Occipital lobe (tissue), 2 donors: ENCODE measurements around the gene TNXB. TPM values are rescaled to one million over a fixed set of nuclear protein-coding genes. Genes with fewer than 3 reads are reported as not detected.

Source experiments
- DNase-seq: peaks from one replicate; lab custom pipeline; 2025; lab: John Stamatoyannopoulos, UW
- total RNA-seq: library from RNA; depleted of rRNA; stranded (reverse); fragments of >200 nt; gene quantifications from one replicate; pipeline ENCODE4 v1.2.3, GENCODE V29; 2014

TNXB gene, protein sequence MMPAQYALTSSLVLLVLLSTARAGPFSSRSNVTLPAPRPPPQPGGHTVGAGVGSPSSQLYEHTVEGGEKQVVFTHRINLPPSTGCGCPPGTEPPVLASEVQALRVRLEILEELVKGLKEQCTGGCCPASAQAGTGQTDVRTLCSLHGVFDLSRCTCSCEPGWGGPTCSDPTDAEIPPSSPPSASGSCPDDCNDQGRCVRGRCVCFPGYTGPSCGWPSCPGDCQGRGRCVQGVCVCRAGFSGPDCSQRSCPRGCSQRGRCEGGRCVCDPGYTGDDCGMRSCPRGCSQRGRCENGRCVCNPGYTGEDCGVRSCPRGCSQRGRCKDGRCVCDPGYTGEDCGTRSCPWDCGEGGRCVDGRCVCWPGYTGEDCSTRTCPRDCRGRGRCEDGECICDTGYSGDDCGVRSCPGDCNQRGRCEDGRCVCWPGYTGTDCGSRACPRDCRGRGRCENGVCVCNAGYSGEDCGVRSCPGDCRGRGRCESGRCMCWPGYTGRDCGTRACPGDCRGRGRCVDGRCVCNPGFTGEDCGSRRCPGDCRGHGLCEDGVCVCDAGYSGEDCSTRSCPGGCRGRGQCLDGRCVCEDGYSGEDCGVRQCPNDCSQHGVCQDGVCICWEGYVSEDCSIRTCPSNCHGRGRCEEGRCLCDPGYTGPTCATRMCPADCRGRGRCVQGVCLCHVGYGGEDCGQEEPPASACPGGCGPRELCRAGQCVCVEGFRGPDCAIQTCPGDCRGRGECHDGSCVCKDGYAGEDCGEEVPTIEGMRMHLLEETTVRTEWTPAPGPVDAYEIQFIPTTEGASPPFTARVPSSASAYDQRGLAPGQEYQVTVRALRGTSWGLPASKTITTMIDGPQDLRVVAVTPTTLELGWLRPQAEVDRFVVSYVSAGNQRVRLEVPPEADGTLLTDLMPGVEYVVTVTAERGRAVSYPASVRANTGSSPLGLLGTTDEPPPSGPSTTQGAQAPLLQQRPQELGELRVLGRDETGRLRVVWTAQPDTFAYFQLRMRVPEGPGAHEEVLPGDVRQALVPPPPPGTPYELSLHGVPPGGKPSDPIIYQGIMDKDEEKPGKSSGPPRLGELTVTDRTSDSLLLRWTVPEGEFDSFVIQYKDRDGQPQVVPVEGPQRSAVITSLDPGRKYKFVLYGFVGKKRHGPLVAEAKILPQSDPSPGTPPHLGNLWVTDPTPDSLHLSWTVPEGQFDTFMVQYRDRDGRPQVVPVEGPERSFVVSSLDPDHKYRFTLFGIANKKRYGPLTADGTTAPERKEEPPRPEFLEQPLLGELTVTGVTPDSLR (N-terminal part only)
- 2.5 TPM for total RNA-seq

DNA sequence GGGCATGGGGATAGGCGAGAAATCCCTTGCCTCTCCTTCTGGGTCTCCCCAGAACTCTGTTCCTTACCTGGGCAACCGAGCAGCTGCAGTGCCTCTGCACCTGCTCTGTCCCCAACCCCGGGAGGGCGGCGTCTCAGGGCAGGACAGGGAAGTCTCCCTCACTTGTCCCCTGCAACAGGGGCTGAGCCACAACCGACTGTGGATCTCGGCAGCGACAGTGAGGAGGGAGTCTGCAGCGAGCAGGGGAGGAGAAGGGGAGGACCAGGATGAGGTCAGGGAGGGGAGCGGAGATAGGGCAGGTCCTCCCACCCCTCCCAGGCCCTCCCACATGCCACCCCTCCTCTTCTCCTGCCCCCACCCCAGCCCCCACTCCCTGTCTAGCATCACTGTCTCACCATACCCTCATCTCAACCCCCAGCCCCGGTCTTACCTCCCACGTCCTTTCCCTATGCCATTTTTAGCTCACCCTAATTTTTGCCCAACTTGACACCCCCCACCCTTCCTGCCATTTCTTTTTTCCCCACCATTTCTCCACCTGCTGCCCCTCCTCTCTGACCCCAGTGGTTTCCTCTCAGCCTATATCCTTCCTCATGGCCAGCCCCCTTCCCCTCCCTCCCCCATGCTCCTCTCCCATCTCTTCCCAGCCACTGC, at the start of gene TNXB:
Gene TNXB, minus strand, starts transcription at position 225 of the 651 bp plus-strand sequence. CDS start 11,140 bp downstream, outside the sequence.
- DNase-seq: no peak

DNA sequence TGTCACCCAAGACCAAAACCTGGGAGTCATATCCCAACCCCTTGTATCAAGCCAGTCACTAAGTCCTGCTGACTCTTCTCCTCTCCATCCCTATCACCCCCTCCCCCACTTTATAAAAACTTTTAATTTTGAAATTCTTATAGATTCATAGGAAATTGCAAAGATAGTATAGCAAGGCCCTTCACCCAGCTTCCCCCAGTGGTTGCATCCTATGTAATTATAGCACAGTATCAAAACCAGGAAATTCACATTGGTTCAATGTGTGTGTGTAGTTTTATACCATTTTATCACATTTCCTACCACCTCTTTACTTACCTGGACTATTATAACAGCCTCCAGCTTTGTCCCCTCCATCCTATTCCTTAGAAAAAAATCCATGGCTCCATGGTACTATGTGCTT, 48.9 kb upstream of the TNXB start:
- DNase-seq: no peak

DNA sequence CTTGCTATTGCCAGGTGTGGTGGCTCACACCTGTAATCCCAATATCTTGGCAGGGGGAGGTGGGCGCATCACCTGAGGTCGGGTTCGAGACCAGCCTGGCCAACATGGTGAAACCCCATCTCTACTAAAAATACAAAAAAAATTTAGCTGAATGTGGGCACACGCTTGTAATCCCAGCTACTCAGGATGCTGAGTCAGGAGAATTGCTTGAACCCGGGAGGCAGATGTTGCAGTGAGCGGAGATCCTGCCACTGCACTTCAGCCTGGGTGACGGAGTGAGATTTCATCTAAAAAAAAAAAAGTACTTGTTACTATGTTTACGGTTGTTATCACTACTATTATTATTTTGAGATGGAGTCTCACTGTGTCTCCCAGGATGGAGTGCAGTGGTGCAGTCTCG, 47.8 kb upstream of the TNXB start:
- no peak for DNase-seq

DNA sequence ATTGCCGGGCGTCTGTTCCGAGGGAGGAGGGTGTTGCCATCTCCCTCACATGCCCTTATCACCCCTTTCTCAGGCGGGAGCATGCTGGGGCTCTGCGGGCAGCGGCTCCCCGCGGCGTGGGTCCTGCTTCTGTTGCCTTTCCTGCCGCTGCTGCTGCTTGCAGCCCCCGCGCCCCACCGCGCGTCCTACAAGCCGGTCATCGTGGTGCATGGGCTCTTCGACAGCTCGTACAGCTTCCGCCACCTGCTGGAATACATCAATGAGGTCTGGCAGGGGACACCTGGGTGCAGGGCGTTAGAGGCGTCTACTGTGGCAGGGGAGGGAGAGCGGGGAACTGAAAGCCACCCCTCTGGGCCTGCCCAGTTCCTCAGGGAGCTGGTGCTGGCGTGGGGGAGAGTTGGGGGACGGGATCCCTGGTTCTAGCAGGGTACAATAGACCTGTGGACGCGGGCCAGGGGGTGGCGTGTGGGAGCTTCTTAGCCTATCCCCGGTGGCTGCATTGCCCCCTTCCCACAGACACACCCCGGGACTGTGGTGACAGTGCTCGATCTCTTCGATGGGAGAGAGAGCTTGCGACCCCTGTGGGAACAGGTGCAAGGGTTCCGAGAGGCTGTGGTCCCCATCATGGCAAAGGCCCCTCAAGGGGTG, 45.5 kb upstream of the TNXB start:
- no peak for DNase-seq

DNA sequence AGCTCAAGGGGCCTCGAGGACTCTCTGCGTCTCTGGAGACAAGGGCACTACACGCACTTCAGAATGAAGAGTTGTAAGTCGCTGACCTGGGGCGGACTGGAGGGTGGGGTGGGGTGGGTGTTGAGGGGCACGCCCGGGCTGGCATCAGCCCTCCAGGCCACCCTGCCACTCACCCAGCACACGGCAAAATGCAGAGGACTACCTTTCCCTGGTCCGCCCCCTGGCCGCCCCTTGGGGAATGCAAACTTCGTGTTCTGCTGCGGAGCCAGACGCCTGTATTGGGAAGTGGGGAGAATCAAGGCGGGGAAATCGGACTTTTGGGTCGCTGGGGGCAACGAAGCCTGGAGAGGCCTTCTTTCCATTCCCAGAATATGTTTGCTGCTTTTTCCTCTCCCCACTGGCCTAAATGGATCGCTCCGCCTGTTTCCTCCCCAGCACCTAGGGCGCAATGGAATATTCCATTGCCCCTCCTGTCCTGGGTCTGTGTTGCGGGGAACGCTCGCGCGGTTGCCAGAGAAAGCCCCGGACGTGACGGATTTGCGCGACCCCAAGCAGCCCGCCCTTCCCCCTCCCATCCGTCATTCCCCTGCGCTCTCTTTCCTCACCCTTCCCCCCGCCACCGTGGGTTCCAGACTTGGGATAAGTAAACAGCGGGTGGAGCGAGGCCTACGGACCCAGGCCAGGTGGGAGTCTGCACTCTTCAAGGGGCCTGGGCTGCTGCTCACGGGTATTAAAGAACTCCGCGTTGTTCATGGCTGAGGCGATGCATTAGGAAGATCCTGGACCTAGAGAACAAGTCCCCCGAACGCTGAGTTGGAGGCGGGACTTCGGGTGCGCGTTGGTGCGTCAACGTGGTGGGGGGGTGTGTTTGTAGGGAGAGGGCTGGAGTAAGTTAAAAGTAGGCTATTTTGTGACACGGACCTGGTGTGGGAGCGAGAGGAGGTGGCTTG, 44.7 kb upstream of the TNXB start, which contains the start of gene PPT2:
Gene PPT2, plus strand, starts transcription at position 578 of the 950 bp plus-strand sequence. CDS start 454 bp downstream, outside the sequence.
- DNase-seq: peak; percentile 85

DNA sequence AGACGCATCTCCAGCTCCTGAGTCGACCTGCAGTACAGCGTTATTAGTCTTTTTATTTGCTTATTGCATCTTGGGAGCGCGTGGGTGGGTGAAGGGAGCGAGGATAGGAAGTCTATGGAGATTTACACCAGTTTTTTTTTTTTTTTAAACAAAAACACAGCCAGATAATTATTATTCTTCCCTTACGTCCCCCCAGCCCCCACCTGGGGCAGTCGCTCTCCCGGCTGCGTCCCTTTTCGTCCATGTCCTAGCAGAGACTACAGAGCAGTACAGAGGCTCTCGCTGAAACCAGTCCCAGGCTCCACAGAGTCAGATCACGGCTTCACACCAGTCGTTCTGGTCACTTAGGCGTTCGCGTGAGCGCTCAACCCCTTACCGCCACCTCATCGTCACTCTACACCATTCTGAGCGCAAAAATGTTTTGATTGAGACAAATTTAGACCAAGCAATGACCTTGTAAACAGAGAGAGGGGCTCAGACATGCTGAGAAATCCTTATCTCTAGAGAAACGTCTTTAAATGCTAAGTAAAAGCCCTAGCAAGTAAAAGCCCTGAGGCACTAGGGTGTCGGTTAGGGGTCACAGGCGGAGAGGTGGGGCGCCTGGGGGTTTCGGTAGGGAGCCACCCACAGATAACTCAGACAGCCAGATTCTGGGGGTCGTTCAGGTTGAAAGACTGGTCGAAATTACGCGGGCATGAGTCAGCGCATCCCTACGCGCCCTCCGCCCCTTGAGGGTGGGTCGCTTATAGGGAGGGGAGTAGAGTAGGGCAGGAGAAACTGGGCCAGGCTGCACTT, 43.8 kb upstream of the TNXB start:
- DNase-seq: no peak

DNA sequence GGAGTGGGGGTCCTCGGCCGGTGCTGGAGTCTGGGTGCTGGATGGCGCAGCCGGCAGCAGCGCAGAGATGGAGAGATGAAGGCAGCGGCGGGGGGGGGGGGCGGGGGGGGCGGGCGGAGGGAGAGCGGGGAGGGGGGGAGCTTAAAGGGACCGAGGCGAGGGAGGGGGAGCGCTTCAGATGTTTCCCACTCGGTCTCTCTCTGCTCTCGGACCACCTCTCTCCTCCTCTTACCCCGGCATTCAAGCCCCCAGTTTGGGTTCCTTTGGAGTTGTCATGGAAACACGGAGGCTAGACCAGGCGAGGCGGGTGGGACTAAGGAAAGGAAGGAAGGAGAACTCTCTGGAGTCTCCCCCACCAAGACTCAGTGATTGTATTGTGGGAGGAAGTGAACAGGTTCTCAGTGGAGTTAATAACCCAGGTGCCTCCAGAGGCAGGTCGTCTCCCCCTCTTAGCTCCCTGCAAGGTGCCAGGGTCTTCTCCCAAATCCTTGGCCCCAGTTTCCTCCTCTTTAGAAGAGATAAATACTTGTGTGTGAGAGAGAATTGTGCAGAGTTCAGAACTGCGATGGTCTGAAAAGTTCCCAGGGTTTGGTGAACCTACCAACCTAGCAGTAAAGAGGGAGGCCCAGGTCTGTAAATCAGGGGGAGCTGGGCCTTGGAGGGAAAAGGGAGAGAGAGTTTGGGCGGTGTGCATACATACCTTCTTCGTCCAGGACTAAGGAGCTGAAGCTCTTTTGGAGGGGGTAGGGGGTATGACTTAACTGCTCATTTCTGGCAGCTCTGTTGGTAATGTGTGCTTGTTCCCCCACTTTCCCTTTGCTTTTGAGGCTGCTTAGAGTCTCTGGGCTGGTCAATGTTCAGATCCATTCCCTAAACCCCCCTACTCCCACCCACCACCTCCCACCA, 43.0 kb upstream of the TNXB start, which contains the start of gene PRRT1:
Gene PRRT1, minus strand, starts transcription at position 77 of the 906 bp plus-strand sequence. CDS start 112 bp downstream, outside the sequence.
- peak; percentile 46 for DNase-seq

DNA sequence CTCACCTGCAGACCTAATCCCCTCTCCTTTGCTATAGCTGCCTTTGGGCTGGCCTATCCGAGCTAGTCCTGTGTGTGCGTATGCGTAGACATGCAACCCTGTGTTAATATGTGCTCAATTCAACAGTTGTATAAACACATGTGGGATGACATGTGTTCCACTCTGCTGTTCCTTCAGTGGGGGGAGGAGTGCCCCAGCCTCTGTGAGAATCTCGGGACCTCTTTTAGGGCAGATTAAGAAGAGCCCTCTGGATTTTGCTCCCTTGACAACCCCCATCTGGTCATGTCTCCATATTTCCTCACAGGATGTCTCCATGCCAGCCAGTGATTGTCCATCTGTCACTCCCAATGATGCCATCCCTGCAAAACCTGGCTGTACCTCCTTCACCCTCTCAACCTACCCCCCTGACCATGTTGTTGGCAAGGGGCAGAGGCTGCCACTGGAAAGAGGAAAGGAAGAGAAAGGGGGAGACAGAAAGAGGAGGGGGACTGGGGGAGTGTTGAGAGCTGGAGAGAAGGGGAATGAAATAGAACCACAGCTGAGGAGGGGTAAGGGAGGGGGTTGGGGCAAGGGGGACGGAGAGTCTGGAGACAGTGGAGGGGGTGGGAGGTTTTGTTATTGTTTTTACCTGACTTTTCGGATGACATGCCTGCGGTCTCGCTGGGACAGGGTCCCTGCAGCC, 42.2 kb upstream of the TNXB start:
- DNase-seq: no peak

DNA sequence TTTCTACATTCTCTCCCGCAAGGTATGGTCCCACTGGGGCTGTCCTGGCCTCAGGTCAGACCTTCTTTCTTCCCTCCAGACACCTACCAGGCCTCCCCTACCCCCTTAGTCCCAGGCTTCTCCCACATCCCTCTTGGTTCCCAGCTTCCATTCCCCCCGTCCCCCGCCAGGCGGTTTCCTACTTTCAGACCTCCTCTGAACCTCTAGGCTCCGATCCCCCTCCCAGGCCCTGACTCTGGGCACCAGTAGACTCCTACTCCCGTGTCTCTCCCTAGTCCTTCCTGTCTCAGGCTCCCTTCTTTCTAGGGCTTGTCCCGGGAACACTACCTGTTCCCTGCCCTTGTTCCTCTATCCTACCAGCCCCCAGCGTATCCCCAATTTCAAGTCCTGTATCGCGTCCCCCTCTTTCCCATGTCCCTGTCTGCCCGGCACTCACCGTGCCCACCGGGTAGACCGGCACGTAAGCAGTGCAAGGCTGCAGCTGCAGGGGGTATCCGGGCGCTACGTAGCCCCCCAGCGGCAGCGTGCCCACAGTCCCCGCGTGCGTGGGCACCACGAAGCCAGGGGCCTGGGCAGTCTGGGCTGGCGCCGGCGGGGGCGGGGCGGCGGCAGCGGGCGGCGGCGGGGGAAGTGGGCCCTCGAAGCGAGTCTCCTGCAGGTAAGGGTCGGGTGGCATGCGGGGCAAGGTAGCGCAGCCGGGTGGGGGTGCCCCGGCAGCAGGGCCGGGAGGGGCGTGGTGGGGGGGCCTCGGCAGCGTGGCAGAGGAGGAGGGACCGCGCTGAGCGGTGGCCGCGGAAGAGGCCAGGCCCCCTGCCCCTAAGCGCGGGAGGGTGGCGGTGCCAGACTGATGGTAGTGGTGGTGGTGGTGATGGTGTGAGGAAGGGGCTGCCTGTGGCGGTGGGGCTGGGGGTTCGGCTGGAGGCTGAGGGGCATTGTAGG, 41.1 kb upstream of the TNXB start:
- DNase-seq: no peak

DNA sequence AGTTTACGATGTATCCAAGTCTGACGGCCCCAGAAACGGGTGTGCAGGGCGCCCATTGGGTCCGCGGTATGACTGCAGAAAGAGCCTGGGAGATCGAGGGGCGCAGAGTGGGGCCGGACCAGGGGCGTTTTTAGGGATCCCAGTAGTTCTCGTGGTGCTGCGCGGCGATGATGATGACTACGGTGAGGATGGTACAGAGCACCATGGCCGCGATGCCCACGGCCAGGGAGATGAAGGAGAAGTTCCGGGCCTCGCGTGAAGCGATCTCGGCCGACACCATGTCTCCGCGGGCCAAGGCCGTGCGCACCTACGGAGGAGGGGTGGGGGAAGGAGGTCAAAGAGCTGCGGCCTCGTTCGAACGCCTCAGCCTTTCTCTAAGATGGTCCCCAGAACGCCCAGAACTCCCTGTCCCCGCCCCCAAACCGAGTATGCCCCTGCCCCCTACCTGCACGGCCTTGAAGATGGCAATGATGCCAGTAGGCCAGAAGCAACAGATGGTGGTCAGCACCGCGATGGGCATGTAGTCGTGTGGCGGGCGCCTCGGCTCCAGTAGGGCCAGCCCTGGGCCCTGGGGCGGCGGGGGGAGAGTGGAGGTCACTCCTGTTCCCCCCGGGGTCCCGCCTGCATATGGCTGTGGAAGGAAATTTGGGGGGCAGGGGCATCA, 40.1 kb upstream of the TNXB start:
- no peak for DNase-seq

DNA sequence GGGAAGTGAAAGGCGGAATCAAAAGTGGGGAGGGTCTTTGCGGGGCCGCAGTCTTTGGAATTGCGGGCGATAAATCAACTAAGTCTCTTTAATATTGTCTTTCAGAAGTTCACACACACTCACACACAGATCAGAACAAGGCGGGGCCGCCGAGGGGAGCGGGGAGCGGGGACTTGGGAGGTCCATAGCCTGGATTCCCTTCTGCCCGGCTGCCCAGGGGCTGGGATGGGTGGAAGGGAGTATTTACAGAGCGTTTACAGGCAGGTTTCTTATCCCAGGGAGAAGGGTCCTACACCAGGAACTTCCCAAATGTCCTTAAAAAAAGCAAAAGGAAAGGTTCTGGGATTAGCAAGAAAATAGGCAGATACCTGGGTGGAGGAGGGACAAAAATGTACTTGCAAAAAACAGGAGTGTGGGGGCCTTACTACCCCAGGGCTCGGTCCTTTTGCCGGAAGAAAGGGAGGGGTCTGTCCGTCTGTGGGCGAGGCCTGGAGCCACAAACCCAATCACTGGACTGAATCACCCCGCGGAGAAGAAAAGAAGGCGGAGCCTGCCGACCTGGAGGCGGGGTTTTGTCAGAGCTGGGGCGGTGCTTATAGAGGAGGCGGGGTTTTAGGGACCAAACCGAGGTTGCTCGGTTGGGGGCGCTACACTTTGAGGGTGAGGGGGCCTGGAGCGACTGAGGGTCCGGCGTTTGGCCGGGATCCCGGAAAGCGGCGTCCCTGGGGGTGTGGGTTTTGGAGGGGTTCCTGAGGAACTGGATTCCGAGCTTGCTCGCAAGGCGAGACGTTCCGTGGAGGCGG, 39.4 kb upstream of the TNXB start:
- DNase-seq: no peak

DNA sequence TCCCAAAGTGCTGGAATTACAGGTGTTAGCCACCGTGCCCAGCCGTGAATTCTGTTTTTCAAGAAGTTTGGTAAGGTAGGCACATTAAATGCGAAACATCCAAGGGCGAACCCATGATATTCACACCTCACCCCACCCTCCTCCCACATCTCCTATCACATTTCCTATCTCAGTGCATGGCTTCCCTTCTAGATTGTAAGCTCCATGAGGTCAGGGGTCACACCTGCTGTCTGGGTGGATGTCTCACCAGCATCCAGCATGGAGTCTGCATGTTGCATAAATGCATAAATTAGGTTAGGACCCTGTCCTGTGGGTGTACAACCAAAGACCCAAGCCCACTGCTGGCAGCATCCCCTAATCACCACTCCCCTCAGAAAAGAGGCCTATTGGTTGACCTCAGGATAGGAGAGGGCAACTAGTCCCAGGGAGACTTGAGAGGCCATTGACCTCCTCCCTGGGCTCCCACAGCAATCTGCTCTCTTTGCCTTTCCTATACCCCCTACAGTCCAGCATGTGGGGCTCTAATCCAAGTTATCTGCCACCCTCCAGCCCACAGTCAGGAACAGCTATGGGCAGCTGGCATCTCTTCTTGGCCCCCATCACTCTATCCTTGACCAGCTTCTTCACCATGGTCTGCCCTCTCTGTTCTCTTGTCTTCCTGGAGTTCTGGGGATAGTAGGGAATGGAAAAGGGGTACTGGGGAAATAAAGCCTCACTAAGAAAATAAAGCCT, 38.4 kb upstream of the TNXB start:
- DNase-seq: no peak

DNA sequence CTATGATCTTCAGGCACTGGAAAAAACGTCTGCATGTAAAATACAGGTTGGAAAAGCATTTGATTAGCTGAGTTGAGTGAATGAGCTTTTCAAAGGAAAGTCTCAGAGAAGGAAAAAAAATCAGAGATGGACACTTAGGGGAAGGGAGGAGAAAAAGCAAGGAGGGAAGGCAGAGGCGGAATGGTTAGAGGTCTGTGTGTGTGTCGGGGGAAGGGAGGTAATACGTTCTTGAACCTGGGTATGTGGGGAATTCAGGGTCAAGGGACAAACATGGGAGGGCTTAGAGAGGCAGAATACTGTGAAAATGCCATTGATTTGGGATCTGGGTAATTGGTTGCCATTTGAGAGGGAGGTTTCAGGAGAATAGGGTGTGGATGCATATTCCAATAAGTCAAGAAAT, 37.5 kb upstream of the TNXB start:
- DNase-seq: no peak
